HuH-7 (cell line): ENCODE measurements around the gene UBA7.
A peak's percentile ranks its signal among the peaks of the same experiment; 100 is the strongest.
"Not testable (repeated sequence)": the region's sequence is repeated elsewhere in the genome, so short reads cannot be mapped to it uniquely, and the experiment has no call there.

Experiments used
- DNase-seq: peaks from one replicate; pipeline ENCODE4 v3.0.0; 2011; ENCODE audit warnings: low spot score

The UBA7 gene, protein sequence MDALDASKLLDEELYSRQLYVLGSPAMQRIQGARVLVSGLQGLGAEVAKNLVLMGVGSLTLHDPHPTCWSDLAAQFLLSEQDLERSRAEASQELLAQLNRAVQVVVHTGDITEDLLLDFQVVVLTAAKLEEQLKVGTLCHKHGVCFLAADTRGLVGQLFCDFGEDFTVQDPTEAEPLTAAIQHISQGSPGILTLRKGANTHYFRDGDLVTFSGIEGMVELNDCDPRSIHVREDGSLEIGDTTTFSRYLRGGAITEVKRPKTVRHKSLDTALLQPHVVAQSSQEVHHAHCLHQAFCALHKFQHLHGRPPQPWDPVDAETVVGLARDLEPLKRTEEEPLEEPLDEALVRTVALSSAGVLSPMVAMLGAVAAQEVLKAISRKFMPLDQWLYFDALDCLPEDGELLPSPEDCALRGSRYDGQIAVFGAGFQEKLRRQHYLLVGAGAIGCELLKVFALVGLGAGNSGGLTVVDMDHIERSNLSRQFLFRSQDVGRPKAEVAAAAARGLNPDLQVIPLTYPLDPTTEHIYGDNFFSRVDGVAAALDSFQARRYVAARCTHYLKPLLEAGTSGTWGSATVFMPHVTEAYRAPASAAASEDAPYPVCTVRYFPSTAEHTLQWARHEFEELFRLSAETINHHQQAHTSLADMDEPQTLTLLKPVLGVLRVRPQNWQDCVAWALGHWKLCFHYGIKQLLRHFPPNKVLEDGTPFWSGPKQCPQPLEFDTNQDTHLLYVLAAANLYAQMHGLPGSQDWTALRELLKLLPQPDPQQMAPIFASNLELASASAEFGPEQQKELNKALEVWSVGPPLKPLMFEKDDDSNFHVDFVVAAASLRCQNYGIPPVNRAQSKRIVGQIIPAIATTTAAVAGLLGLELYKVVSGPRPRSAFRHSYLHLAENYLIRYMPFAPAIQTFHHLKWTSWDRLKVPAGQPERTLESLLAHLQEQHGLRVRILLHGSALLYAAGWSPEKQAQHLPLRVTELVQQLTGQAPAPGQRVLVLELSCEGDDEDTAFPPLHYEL

DNA sequence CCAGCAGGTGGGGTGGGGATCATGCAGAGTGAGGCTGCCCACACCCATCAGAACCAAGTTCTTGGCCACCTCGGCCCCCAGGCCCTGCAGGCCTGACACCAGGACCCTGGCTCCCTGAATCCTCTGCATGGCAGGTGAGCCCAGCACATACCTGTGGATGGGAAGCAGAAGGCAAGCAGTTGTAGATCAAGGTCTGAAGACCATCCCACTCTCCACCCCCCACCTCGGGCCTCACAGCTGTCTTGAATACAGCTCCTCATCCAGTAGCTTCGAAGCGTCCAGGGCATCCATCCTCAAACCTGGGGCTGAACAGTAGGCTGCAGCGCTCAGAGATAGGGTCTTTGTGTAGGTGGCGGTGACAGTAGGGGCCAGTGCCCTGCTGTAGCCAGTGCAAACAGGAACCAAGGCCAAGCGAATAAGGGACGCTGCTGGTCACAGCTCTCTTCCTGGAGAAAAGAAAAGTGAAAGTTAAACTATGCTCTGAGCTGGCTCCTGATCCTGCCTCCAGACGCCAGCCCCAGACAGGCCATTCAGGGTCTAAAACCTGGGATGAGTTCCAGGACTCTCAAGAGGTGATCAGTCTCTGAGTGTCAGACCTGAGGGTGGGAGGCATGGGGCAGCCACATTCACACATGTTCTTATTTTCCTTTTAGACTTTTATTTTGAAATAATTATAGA, at the start of gene UBA7:
TSS of gene UBA7 (minus strand) at position 457 of the 678 bp plus-strand sequence. CDS start at position 291, 166 bp downstream.
- no peak for DNase-seq

DNA sequence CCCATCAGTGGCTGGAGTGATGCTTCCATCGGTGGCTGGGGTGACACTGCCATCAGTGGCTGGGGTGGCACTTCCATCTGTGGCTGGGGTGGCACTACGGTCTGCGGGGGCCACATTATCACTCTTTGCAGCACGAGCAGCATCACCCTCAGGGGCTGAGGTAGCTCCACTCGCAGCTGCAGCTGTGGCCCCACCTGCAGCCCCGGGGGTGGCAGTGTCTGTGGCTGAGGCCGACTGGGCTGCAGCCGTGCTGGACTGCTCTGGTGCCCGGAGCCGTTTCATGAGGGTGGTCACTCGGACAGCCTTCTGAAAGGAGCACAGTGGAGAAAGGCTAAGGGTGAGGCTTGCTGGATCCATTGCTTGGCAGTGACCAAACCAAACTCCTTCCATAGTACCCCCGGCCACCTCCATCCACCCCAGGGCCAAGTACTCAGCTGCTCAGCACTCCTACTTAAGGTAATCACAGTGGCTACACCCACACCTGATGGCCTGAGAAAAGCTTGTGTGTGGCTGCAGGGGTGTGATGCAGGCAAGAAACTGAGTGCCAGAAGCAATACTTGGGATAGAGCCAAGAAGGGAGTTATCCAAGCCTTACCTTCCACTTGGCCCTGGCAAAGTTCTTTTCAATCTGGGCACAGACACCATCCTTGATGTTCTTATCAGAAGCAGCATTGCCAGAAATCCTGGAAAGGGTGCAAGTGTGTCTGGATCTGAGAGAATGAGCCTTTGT, 46.0 kb upstream of the UBA7 start:
- no peak for DNase-seq

DNA sequence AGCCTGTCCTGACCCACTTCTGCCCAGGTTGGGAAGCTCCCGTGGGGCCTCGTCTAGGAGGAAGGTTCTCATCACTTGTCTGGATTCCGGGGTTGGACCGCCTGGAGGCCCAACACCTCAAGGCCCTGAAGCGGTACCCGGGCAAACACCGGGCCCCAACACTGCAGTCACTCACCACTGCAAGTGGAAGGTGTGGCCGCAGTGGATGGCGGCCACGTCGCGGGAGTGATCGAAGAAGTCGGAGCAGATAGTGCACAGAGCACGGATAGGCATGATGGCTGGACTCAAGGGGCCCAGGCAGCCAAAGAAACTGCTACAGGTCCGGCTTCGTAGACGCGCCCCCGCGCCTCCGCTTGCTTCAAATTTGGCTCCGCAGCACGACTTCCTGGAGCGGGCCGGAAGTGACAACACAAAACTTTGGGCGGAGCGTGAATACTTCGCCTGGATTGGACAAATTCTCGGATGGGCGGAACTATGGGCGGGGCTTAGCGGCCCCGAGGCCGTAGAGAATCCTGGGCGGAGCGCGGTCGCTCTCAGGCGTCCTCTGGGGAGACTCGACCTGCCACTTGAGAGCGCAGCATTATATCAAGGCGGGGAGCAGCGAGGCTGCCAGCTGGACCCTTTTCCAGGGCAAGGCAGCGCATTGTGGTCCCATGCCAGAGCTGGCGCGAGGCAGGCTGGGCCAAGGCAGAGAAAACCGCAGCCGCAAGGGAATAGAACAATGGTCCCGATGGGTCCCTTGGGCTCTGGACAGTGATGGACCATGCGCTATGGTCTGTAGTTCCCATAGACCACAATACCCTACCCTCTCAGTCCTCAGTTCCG, 42.6 kb upstream of the UBA7 start, which contains the start of gene TRAIP:
TSS of gene TRAIP (minus strand) at position 384 of the 825 bp plus-strand sequence. CDS start at position 273, 111 bp downstream.
- peak; percentile 94 for DNase-seq

DNA sequence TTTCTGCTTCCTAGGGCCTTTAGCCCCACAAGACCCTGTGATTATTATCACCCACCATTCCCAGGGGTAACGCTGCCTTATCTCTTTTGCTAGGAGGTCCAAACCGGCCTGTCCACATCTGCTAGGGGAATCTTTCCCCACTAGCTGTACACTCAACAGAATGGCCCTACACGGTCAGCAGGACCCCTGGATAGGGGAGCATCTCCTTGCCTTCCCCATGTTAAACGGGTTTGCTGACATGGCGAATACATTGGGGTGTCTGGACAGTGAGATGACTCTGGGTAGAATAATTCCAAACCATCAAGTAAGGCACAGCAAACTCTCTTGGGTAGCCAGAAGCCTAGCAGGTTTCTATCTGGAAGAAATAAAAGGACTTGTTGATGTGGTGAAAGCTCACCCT, 41.9 kb upstream of the UBA7 start:
- no peak for DNase-seq

DNA sequence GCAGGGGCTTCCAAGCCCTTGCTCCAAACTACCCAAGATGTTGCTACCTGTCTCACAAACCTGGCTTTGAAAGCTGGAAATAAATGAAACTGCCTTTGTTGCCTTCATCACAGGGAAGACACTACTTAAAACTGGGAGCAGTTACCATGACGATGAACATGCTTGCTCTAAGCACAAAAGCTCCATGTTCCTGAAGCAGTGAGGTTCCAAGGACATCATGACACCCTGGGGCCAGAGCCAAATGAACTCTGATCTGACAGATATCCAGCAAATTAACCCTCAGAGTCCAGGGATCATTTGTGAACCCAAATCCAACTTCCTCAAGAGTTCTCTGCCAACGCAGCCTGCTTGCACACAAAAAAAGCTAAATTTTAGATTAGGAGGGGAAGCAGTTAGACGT, 31.9 kb upstream of the UBA7 start:
- DNase-seq, result no peak

DNA sequence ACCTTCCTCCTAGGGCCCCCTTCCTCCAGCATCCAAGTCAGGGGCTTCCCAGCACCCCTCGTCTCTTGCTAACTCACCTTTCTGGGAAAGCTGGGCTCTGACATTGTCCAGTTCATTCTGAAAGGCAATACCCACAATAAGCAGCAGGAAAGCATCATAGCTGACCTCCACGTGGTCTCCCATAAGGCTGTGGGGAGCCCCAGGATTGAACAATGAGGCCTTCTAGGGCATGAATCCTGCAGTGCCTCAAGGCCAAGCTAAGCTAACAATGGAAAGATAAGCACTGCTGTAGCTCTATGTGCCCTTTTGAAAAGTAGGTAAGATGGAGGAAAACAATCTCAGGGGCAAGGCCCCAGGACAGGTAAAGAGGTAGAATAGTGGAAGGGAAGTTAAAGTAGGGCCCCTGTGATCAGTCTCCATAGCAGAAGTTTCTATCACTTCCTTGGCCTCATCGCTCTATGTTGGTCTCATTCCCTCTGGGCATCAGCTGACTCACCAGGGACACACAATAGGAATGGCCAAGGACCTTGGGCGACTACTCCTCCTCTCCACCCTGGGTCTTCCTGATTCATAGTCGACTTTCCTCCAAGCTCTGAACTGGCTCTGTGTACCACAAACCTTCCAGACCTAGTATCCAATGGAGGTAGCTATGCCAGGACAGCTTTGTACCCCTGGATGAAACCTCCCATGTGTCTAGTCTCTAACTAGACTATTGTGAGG, 30.9 kb upstream of the UBA7 start:
- no peak for DNase-seq

DNA sequence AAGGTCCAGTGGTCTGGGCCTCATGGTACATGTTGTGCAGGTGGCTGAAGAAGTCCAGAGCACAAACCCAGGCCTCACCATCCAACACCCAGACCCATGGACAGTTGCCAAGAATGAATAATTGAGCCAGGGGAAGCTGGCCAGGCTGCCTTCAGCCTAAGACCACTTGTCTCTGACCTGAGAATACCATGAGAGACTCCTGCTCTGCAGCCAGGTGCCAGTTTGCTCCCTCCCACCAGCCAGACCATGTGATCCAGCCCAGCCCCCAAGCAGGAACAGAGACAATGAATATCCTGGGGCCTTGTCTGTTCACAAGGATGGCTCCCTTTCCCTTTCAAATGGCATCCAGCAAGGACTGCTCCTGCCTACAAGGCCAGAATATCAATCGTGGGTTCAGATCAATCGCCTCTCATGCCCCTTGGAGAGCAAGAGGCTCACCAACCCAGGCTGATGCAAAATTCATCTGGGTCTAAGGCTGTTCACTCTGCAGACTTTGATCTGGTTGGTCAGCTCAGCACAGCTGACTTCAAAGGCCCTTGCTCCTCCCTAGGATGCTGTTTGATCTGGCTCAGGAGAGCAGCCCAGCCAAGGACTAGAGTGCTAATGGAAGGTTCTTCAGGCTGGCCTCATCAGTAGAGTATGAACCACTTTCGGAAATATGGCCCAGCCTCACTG, 29.2 kb upstream of the UBA7 start:
- no peak for DNase-seq

DNA sequence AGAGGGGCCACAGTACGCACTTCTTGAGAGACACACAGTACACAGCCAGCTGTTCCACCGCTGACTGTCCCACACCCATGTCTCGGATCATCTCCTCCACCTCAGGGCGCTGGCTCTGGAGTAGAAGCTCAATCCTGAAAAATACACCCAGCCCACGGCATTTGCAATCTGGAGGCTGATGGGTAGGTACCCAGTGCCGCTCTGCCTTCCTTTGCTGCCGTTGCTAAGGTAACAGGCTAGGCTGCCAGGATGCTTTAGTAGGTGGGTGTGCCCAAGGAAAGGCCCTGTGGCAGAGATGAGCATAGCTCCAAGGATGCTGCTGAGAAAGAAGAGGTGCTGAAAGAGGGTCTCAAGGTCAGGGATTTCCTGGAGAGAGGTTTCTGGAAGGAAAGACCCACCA, 28.1 kb upstream of the UBA7 start:
- DNase-seq, result no peak

DNA sequence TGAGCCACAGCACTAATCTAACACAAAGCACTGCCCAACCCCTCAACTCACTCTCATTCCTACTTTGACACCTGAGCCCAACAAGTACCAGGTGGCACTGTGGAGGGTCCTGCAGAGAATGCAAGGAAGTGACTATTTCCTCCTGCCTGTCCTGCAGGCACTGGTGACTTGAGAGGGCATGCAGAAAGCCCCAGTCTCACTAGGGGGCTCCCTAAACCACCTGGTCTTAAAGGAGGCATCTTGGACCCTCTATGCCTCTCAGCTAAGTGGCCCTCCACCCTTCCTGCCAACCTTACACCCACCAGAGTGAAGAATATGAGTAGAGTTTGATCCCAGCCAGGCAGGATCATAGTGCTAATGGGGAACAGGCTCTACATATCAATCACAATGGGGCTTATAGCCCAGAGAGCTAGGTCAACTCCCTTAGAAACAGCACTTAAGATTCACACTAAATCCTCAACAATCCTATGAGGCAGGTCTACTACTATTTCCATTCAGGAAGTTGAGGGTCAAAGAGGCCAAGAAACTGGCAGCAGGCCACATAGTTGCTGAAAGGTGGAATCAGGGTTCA, 27.5 kb upstream of the UBA7 start:
- DNase-seq, result peak; percentile 28

DNA sequence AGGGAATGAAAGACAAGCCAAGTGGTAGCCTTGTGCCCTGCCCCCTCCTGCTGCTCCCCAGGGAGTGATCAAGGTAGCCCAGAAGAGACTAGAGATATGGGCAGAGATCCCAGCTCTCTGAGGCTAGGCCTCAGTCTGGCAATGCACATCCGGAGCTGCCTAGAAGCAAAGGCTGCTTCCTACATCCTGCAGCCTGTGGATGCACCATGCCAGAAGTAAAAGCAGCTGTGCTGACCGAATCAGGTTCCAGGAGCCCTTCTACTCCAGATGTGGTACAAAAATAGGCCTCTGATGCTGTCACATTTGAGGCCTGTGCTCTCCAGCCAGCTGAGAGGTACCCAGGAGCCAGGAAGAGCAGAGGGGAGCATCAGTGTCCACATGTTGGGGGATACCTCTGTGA, 26.6 kb upstream of the UBA7 start:
- DNase-seq, result no peak

DNA sequence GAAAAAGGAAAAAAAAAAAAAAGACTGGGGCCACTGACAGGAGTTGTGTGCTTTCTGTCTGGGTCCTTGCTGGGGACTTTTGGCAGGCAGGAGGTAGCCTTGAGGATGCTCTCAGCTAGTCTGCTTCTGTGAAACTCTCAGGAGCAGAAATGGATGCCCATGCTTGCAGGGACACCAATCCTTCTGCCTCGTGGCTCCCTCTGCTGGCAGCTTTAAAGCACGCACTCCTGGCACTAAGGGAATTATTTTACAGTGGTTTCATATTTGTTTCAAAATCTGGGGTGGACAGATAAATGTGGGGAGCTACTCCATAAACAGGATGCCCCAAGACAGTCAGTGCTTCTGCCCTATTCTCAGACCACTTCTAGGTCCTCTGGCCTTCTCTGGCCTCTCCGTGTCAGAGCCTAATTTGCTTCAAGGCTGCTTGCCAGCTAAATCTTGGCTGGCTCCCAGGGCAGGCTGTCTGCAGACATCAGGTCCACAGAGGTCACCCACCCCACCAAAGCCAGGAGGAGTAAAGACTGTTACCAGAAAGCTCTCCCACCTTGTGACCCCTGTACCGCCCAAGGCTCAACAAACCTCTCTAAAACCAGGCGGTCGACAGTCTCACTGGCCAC, 25.5 kb upstream of the UBA7 start:
- peak; percentile 66 for DNase-seq

DNA sequence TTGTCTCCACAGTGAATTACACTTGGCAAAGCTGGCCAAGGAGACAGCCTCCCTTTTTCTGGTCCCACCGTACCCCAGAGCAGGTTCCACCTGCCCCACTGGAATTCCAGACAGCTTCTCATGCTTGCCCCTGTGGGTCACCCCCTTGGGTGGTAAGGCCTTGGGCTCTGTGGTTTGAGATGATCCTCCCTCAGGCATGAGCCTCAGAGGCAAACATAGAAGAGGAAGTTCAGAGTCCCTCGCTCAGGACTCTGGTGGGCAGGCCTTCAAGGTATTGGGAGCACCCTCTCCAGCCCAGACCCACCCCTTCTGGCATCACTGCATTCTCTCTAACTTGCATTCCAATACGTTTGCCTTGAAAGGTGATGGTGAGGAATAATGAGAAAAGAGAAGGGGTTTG, 17.6 kb upstream of the UBA7 start:
- no peak for DNase-seq

DNA sequence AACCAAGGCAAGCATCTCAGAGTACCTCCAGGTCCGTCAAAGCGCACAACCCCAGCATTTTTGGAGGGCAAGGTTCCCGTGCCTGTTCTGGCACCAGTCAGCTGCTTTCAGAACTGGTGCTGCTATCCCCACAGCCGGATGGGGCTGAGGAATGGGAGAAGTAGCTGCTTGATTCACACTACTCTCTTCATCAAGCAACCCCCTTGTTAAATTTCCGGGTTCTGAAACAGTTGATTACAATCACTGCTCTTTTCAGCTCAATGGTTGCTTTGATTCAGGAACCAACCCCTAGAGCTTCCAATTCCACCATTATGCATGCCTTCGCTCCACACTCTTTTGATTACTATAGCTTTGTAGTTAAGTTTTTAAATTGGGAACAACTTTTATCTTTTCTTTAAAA, 12.3 kb upstream of the UBA7 start:
- no peak for DNase-seq

DNA sequence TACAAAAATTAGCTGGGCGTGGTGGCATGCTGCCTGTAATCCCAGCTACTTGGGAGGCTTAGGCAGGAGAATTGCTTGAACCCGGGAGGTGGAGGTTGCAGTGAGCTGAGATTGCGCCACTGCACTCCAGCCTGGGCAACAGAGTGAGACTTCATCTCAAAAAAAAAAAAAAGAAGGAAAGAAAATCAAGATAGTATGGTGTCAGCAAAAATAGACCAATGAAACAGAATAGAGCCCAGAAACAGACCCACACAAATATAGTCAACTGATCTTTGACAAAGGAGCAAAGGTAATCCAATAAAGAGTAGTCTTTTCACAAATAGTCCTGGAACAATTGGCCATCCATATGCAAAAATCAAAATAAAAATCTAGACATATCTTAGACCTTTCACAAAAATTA, 9.4 kb upstream of the UBA7 start:
- not testable (repeated sequence) for DNase-seq

DNA sequence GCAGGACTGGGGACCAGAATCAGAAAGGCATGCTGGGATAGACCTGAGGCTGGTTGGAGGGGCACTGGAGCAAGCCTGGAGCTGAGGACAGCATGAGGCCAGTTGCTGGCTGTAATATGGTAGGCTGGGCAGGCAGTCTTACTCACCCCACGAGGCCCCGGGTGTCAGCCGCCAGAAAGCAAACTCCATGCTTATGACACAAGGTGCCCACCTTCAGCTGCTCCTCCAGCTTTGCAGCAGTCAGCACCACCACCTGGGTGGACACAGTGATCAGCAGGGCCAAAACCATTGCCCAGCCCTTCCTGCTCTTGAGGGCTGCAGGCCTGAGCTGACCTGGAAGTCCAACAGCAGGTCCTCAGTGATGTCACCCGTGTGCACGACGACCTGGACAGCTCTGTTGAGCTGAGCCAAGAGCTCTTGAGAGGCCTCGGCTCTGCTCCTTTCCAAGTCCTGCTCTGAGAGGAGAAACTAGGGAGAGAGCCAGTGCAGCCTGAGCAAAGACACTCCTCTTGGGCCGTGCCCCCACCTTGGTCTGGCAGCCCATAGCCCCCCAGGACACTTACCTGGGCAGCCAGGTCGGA, 747 bp downstream of the UBA7 start:
- no peak for DNase-seq

DNA sequence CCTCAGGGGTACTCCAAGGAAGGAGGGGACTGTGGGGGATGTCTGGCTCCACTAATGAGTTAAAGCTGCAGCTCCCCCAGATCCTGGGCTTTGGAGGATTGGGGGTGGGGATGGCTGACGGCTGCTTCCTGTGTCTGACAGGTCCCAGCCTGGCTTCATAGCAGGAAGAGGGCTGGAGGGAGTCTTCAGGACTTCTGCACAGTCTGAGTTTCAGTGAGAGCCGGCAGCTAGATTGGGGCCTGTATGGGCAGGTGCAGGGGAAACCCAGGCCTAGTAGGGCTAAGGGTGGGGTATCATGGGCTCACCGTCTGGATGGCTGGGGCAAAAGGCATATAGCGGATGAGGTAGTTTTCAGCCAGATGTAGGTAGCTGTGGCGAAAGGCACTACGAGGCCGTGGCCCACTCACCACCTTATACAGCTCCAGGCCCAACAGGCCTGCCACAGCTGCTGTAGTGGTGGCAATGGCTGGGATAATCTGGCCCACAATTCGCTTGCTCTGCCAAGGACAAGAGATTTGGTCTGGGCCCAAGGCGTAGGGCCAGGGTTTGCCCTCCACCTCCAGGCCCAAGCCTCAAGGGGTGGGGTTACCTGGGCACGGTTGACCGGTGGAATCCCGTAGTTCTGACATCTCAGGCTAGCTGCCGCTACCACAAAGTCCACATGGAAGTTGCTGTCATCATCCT, 6.2 kb downstream of the UBA7 start:
- no peak for DNase-seq

DNA sequence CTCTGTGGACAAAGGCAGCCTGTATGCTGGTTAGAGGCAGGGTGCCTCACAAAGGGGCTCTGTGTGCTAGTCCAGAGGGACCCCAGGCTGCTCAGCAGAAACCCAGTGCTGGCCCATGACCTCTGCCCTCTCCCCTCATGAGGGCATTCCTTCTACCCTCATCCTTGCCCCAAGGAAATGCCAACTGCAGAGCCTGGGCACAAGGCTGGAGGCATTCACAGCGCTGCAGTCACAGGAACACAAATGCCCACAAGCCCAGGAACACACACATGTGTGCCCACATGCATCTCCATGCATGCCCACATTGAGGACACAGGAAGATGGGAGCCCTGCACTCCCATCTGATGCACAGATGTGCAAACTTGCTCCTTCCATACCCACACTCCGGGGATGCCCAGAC, 6.9 kb downstream of the UBA7 start:
- no peak for DNase-seq
